B cell (primary cell): ENCODE results near the gene LBH. TPM values are rescaled to one million over a fixed set of nuclear protein-coding genes. Genes with fewer than 3 reads are reported as not detected.

ENCODE experiments used
- ATAC-seq: fragments of 200-7000 bp; cut with Tn5 transposase; one replicate; pipeline ENCODE4 v1.10.0; 2021; ENCODE audit warnings: low read depth, mild to moderate bottlenecking, moderate number of reproducible peaks, moderate library complexity
- CTCF ChIA-PET: fragments of 350-600 bp; sonication (Branson Sonifier 250); formaldehyde crosslinking; loops from one replicate; lab custom pipeline; 2021; ENCODE audit warnings: antibody characterized with exemption, inconsistent platforms; lab: Charles Lee
- POLR2A ChIA-PET: fragments of 350-600 bp; sonication (Branson Sonifier 250); formaldehyde crosslinking; loops from one replicate; lab custom pipeline; 2021; ENCODE audit warnings: antibody characterized with exemption; lab: Charles Lee
- DNase-seq: peaks from one replicate; pipeline ENCODE4 v3.0.0; 2013
- H2AFZ ChIP-seq: 2 replicates; pipeline ENCODE4 v1.6.1; 2012; ENCODE audit warnings: mild to moderate bottlenecking, low read depth, low read length; ENCODE audit not compliant: insufficient read depth, poor library complexity, severe bottlenecking
- H3K27ac ChIP-seq, 2 donors: 1 replicate in 1 of 2; 2 replicates in 1 of 2; pipeline ENCODE4 v1.5.1; 2012 to 2013; ENCODE audit warnings: low read length in 2 of 2, mild to moderate bottlenecking in 2 of 2, moderate library complexity in 1 of 2
- H3K27me3 ChIP-seq, 4 experiments: fragments of 200-600 bp in 1 of 4; sonication (generic) in 1 of 4; replicated peaks in 1 of 4; 1 replicate in 2 of 4; 2 replicates in 2 of 4; pipeline versions ENCODE4 v1.6.1 to v1.7.0; 2013 to 2016; ENCODE audit warnings: low read length in 3 of 4, mild to moderate bottlenecking in 2 of 4, mixed read lengths in 1 of 4, moderate library complexity in 1 of 4; ENCODE audit not compliant: insufficient read depth in 4 of 4, control insufficient read depth in 3 of 4; ENCODE audit errors: control extremely low read depth in 1 of 4
- H3K36me3 ChIP-seq, 2 experiments: replicated peaks in 1 of 2; 1 replicate in 1 of 2; 2 replicates in 1 of 2; pipeline versions ENCODE4 v1.6.1 to v1.7.1; 2013; ENCODE audit warnings: low read length in 1 of 2; ENCODE audit not compliant: insufficient read depth in 2 of 2, control insufficient read depth in 1 of 2; ENCODE audit errors: control extremely low read depth in 1 of 2, extremely low read depth in 1 of 2
- H3K4me1 ChIP-seq, 2 donors: fragments of 200-600 bp in 1 of 2; sonication (generic) in 1 of 2; 1 replicate in 1 of 2; 2 replicates in 1 of 2; pipeline versions ENCODE4 v1.5.1 to v1.6.1; 2013 to 2017; ENCODE audit warnings: low read length in 2 of 2; ENCODE audit not compliant: control insufficient read depth in 2 of 2, insufficient read depth in 2 of 2
- H3K4me2 ChIP-seq: replicated peaks from 2 replicates; pipeline ENCODE3; 2012; ENCODE audit warnings: mild to moderate bottlenecking, low read depth, low read length; ENCODE audit not compliant: poor library complexity, severe bottlenecking
- H3K4me3 ChIP-seq, 5 experiments: fragments of 200-600 bp in 1 of 5; sonication (generic) in 1 of 5; 1 replicate in 3 of 5; 2 replicates in 2 of 5; pipeline versions ENCODE4 v1.5.1 to v1.7.0; 2011 to 2016; ENCODE audit warnings: low read length in 4 of 5, mild to moderate bottlenecking in 4 of 5, low read depth in 2 of 5, control low read depth in 1 of 5, moderate library complexity in 1 of 5; ENCODE audit not compliant: insufficient read depth in 1 of 5; ENCODE audit errors: control extremely low read depth in 1 of 5, extremely low read depth in 1 of 5
- H3K79me2 ChIP-seq: fragments of 200-600 bp; sonication (generic); one replicate; pipeline ENCODE4 v1.6.0; 2016; ENCODE audit warnings: low read length; ENCODE audit not compliant: control insufficient read depth, insufficient read depth
- H3K9ac ChIP-seq: fragments of 200-600 bp; sonication (generic); 2 replicates; pipeline ENCODE4 v1.6.1; 2017; ENCODE audit warnings: mild to moderate bottlenecking, low read length, moderate library complexity
- H3K9me3 ChIP-seq, 3 donors: one replicate each; pipeline versions ENCODE4 v1.6.1 to v1.7.1; 2013; ENCODE audit warnings: low read length in 2 of 3; ENCODE audit not compliant: control insufficient read depth in 2 of 3, insufficient read depth in 1 of 3; ENCODE audit errors: control extremely low read depth in 1 of 3
- H4K20me1 ChIP-seq: 2 replicates; pipeline ENCODE4 v1.6.0; 2012; ENCODE audit warnings: mild to moderate bottlenecking, low read length; ENCODE audit not compliant: insufficient read depth, control insufficient read depth, poor library complexity, severe bottlenecking
- H3K27ac Mint-ChIP-seq: one replicate; pipeline ENCODE4 v1.8.0; 2021; ENCODE audit warnings: mixed read lengths
- H3K27me3 Mint-ChIP-seq: one replicate; pipeline ENCODE4 v1.8.0; 2021; ENCODE audit warnings: mixed read lengths
- H3K4me1 Mint-ChIP-seq: one replicate; pipeline ENCODE4 v1.8.0; 2021; ENCODE audit warnings: mixed read lengths
- H3K4me3 Mint-ChIP-seq: one replicate; pipeline ENCODE4 v1.8.0; 2021; ENCODE audit warnings: mixed read lengths
- H3K9me3 Mint-ChIP-seq: one replicate; pipeline ENCODE4 v1.8.0; 2022; ENCODE audit warnings: mixed read lengths; ENCODE audit not compliant: insufficient read depth
- CTCF ChIP-seq: fragments of 200-600 bp; IDR thresholded peaks from one replicate; pipeline ENCODE4 v1.8.0; 2022; ENCODE audit warnings: antibody characterized with exemption, mild to moderate bottlenecking
- EZH2 ChIP-seq: IDR thresholded peaks from 2 replicates; pipeline ENCODE4 v1.6.1; 2012; ENCODE audit warnings: borderline replicate concordance, low read depth, mild to moderate bottlenecking, moderate library complexity, low read length; ENCODE audit not compliant: insufficient read depth, poor library complexity, severe bottlenecking
- WGBS: methylation state at CpG from one replicate; pipeline ENCODE4 v1.1.5; 2013; ENCODE audit warnings: missing lambda C conversion rate; ENCODE audit not compliant: insufficient coverage; 5-methylcytosine and 5-hydroxymethylcytosine counted together
- intact Hi-C: fragments of 100-400 bp; cut with micrococcal nuclease; formaldehyde crosslinking; loops from one replicate; pipeline ENCODE4 v1.10.0; 2022
- polyA plus RNA-seq: library from polyadenylated mRNA; depleted of rRNA; stranded (reverse); fragments of >200 nt; gene quantifications from 2 replicates; pipeline ENCODE4 v1.2.3, GENCODE V29; 2012
- total RNA-seq, 2 donors: library from RNA; stranded (reverse); fragments of 120-200 nt in 1 of 2; gene quantifications; 1 replicate in 1 of 2; 2 replicates in 1 of 2; pipeline versions ENCODE4 v1.2.3 to v1.2.4, GENCODE V29; 2013 to 2022

LBH gene
- total and polyA plus RNA-seq, 2 donors (not counting 1 experiment from before 2014, with no cell fraction given): 158 to 201 TPM

DNA sequence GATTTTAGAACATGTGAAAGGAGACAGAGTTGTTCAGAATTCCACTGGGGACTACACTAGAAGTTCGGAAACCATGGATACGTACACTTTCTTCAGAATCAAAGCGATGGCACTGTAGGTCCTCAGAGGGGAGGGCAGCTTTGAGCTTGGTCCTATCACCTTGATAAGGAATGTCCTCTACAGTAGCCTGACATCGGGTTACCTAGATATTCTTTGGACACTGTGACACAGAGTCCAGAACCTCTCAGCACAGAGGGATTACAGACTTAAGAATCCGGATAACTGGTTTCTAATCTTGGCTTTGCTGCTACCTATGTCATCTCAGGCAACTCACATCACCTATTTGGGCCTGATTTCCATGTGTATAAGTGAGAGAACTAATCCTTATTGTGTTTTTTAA, 14.0 kb downstream of the LBH start:
- TF ChIP-seq CTCF: no peak
- no peak for TF ChIP-seq EZH2
- DNase-seq (no peak), ATAC-seq (no peak)
- Histone ChIP-seq H2AFZ (no peak overlapping the region), H3K4me1 (peaks cover 62 to 65% of the 10 kb centered on the region in 2 donors), H3K4me2 (no peak overlapping the region), H3K36me3 (peaks cover 6 to 68% of the 10 kb centered on the region in 2 experiments), H3K27me3 (no peaks in the 10 kb centered on the region), H3K79me2 (peaks cover 97% of the 10 kb centered on the region), H4K20me1 (peaks cover 84% of the 10 kb centered on the region), H3K4me3 (no peak overlapping the region), H3K27ac (peak overlapping the region in 1 of 2 donors; percentile 47), H3K9ac (no peak overlapping the region), H3K9me3 (peaks cover 0 to 2% (median 0%) of the 10 kb centered on the region in 3 donors)
- ChIA-PET POLR2A (no interaction called here), CTCF (interaction anchor here (0.8 to 1.5 kb wide), 6 partner anchors 10 to 231 kb away, joined by 3 to 7 read pairs (median 3); partner anchors contain the start of gene LCLAT1)
- peak overlapping the region; percentile 72 for H3K27ac Mint-ChIP-seq
- WGBS: 100% methylated on average over 4 of the region's 5 CpGs
- intact Hi-C loops: no loop called here
- no peaks in the 10 kb centered on the region for H3K9me3 Mint-ChIP-seq
- H3K4me3 Mint-ChIP-seq: no peak overlapping the region
- peaks cover 79% of the 10 kb centered on the region for H3K4me1 Mint-ChIP-seq
- no peaks in the 10 kb centered on the region for H3K27me3 Mint-ChIP-seq

GRCh38 chr2:30248791-30249190, 17.5 kb downstream of the LBH start:
- Mint-ChIP-seq H3K4me3 (no peak overlapping the region), H3K27me3 (no peaks in the 10 kb centered on the region), H3K9me3 (no peaks in the 10 kb centered on the region), H3K4me1 (peaks cover 84% of the 10 kb centered on the region), H3K27ac (peak overlapping the region; percentile 88)
- DNase-seq: no peak
- Histone ChIP-seq H3K4me2 (no peak overlapping the region), H3K79me2 (peaks cover 99% of the 10 kb centered on the region), H3K9ac (no peak overlapping the region), H3K4me3 (no peak overlapping the region), H3K36me3 (peaks cover 0 to 68% of the 10 kb centered on the region in 2 experiments), H3K27me3 (no peaks in the 10 kb centered on the region), H2AFZ (no peak overlapping the region), H4K20me1 (peaks cover 87% of the 10 kb centered on the region), H3K9me3 (peaks cover 0 to 2% (median 0%) of the 10 kb centered on the region in 3 donors), H3K27ac (peak overlapping the region in 1 of 2 donors; percentile 61), H3K4me1 (peaks cover 71 to 87% of the 10 kb centered on the region in 2 donors)
- CTCF ChIA-PET: interaction anchor here (1.2 to 1.7 kb wide), 2 partner anchors 10 to 463 kb away, joined by 3 to 9 read pairs; no protein-coding TSS in a partner anchor
- TF ChIP-seq CTCF: no peak
- no peak for TF ChIP-seq EZH2
- ATAC-seq: no peak
- 100% methylated on average over 1 of the region's 2 CpGs for WGBS
- intact Hi-C loops: no loop called here
- POLR2A ChIA-PET: no interaction called here
